RWPE2 (cell line): ENCODE data around the gene TMSB15A.
"Not testable (repeated sequence)": the region's sequence is repeated elsewhere in the genome, so short reads cannot be mapped to it uniquely, and the experiment has no call there.

Experiments
- ATAC-seq: fragments of 200-7000 bp; cut with Tn5 transposase; 3 replicates; pipeline ENCODE4 v1.9.1; 2021; ENCODE audit warnings: low read depth
- DNase-seq: peaks from one replicate; pipeline ENCODE4 v3.0.0-alpha.2; 2020; ENCODE audit warnings: low spot score
- H3K27ac ChIP-seq: fragments of 450-650 bp; 2 replicates; pipeline ENCODE4 v1.5.1; 2017; ENCODE audit warnings: mild to moderate bottlenecking; ENCODE audit not compliant: poor library complexity, severe bottlenecking
- H3K27me3 ChIP-seq: fragments of 250-450 bp; sonication (Bioruptor Pico); 2 replicates; pipeline ENCODE4 v1.5.1; 2021; ENCODE audit warnings: mild to moderate bottlenecking, moderate library complexity; ENCODE audit not compliant: insufficient read depth, poor library complexity, severe bottlenecking
- H3K36me3 ChIP-seq: fragments of 250-450 bp; sonication (Bioruptor Pico); 2 replicates; pipeline ENCODE4 v1.5.1; 2020; ENCODE audit warnings: low read depth, mild to moderate bottlenecking, moderate library complexity
- H3K4me1 ChIP-seq: fragments of 250-450 bp; sonication (Bioruptor Pico); 2 replicates; pipeline ENCODE4 v1.5.1; 2021; ENCODE audit warnings: mild to moderate bottlenecking, moderate library complexity; ENCODE audit not compliant: insufficient read depth, poor library complexity, severe bottlenecking
- H3K4me3 ChIP-seq: fragments of 250-450 bp; sonication (Bioruptor Pico); 2 replicates; pipeline ENCODE4 v1.5.1; 2021; ENCODE audit warnings: mild to moderate bottlenecking, moderate library complexity; ENCODE audit not compliant: severe bottlenecking
- H3K9me3 ChIP-seq: fragments of 250-450 bp; sonication (Bioruptor Pico); 2 replicates; pipeline ENCODE4 v1.5.1; 2021; ENCODE audit warnings: mild to moderate bottlenecking, moderate library complexity; ENCODE audit not compliant: severe bottlenecking
- TF ChIP-seq, protein P1 (sequence below): fragments of 450-650 bp; IDR thresholded peaks from one replicate; pipeline ENCODE4 v1.5.1; 2017; ENCODE audit warnings: mild to moderate bottlenecking, moderate library complexity; ENCODE audit not compliant: poor library complexity, severe bottlenecking

The TMSB15A gene

DNA sequence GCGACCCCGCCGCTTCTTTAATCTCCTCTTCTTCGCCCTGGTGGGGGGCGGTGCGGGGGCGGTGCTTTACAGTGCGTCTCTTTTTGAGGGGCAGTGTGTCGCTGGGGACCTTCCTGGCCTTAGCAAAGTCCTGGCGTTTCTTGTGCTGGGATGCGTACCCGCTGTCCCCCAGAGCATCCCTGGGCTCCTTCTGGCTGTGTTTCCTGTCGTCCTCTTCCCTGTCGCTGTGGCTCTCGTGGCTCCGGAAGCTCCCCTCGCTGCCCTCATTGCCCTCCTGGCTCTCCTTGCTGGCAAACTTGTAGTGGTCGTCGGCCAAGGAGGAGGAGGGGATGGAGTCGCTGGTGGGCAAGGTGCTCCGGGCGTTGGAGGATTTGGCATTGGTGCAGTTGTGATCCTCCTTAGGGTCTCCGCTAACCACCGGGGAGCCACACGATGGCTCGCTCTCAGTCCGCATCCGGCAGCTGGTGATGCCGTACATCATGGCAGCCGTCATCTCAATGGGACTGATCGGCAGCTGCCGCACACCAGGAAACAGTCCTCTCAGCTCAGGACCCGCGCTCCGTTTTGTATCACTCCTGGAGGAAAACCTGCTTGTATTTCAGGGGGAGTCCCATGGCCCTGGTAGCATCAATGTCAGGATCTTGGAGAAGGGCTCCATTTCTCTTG lies 30.4 kb upstream of the TMSB15A start:
- no peaks in the 10 kb centered on the region for H3K27me3 ChIP-seq
- no peaks in the 10 kb centered on the region for H3K36me3 ChIP-seq
- H3K9me3 ChIP-seq, result no peaks in the 10 kb centered on the region
- ATAC-seq (no peak), DNase-seq (no peak)
- H3K27ac ChIP-seq, result no peak overlapping the region
- H3K4me3 ChIP-seq, result no peak overlapping the region
- H3K4me1 ChIP-seq, result no peaks in the 10 kb centered on the region
- TF ChIP-seq, protein P1, sequence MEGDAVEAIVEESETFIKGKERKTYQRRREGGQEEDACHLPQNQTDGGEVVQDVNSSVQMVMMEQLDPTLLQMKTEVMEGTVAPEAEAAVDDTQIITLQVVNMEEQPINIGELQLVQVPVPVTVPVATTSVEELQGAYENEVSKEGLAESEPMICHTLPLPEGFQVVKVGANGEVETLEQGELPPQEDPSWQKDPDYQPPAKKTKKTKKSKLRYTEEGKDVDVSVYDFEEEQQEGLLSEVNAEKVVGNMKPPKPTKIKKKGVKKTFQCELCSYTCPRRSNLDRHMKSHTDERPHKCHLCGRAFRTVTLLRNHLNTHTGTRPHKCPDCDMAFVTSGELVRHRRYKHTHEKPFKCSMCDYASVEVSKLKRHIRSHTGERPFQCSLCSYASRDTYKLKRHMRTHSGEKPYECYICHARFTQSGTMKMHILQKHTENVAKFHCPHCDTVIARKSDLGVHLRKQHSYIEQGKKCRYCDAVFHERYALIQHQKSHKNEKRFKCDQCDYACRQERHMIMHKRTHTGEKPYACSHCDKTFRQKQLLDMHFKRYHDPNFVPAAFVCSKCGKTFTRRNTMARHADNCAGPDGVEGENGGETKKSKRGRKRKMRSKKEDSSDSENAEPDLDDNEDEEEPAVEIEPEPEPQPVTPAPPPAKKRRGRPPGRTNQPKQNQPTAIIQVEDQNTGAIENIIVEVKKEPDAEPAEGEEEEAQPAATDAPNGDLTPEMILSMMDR, result no peak

DNA sequence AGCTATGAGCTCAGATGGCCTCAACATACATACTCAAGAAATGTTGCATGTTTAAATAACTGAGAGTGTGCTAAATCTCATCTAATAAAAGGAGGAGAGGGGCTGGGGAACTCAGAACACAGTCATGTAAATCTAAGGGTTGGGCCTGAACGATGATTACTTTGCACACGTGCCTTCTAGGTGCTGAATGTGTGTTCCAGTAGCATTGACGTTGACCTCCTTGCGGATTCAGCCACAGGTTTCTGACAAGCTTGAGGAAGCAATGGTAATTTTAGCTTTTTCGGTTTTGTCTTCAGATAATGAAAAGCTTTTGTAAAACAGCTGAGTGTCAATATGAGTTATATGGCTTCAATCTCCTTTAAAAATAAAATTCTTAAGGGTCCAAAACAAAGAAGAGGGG lies 29.6 kb upstream of the TMSB15A start:
- not testable (repeated sequence) for ATAC-seq, H3K9me3 ChIP-seq, H3K27ac ChIP-seq, H3K27me3 ChIP-seq, H3K36me3 ChIP-seq, DNase-seq, H3K4me1 ChIP-seq, H3K4me3 ChIP-seq

DNA sequence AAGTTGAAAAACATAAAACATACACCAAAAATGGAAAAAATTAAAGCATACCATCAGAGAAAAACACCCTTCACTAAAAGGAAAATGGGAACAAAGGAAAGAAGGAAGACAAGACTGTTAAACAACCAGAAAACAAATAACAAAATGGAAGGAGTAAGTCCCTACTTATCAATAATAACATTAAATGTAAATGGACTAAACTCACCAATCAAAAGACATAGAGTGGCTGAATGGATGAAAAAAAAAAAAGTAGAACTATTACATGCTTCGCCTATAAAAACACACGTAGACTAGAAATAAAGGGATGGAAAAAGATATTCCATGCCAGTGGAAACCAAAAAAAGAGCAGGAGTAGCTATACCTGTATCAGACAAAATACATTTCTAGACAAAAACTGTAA lies 19.4 kb upstream of the TMSB15A start:
- H3K4me1 ChIP-seq, result no peaks in the 10 kb centered on the region
- TF ChIP-seq, protein P1, result no peak
- H3K9me3 ChIP-seq, result no peaks in the 10 kb centered on the region
- no peak for ATAC-seq
- no peaks in the 10 kb centered on the region for H3K27me3 ChIP-seq
- H3K4me3 ChIP-seq, result no peak overlapping the region
- no peak overlapping the region for H3K27ac ChIP-seq
- DNase-seq, result no peak
- no peaks in the 10 kb centered on the region for H3K36me3 ChIP-seq

DNA sequence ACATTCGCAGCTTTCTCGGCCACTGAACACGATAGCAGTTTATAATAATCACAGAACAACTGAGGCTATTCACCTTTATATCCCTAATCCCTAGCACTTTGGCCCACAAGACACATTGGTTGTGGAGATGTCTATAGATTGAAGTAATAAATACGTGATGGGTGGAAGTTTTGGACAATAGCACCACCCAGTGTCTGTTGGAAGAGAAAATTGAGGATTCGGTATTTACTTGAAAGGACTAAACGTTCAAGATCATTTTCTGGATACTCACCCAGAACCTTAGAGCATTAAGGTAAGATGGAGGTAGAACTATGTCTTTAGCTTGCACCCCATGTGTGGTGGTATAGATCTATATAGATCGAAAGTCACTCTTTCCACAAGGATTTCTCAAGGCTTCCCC lies 787 bp upstream of the TMSB15A start:
- ATAC-seq (no peak), DNase-seq (no peak)
- Histone ChIP-seq H3K27ac (no peak overlapping the region), H3K27me3 (peaks cover 9% of the 10 kb centered on the region), H3K9me3 (no peaks in the 10 kb centered on the region), H3K4me1 (no peaks in the 10 kb centered on the region), H3K36me3 (no peaks in the 10 kb centered on the region), H3K4me3 (no peak overlapping the region)
- TF ChIP-seq, protein P1, result no peak

DNA sequence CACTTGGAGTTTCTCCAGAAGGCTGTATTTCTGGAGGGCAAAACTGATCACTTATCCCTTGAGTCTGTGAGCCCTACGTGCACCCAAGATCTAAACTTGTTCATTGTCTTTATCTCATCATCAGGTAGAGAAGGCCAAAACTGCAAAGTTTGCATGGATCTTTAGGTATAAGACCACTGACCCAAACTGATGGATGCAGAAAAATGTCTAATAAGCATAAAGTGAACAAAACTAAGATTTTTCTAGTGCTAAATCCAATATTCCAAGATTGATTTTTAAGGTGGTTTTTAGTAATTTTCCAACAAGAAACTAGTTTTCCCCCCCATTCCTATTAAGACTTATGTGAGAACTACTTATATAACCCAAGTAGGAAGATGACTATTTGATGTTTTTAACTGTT lies 2.0 kb downstream of the TMSB15A start:
- Histone ChIP-seq H3K4me1 (no peaks in the 10 kb centered on the region), H3K36me3 (no peaks in the 10 kb centered on the region), H3K27me3 (peaks cover 9% of the 10 kb centered on the region), H3K4me3 (no peak overlapping the region), H3K9me3 (no peaks in the 10 kb centered on the region), H3K27ac (no peak overlapping the region)
- ATAC-seq (no peak), DNase-seq (no peak)
- TF ChIP-seq, protein P1, result no peak
